ENCODE data around the gene IARS2. TPM values are rescaled to one million over a fixed set of nuclear protein-coding genes. Genes with fewer than 3 reads are reported as not detected.
A peak's percentile ranks its signal among the peaks of the same experiment; 100 is the strongest.
"Not testable (repeated sequence)": the region's sequence is repeated elsewhere in the genome, so short reads cannot be mapped to it uniquely, and the experiment has no call there.

Gene IARS2
- total RNA-seq, 1 experiment from 2014 or later = 106 TPM

GRCh38 chr1:220086261-220086686 lies 7.7 kb upstream of the IARS2 start:
- H3K9me3 ChIP-seq (ENCODE audit: control insufficient read depth, insufficient read depth, low read depth, low read length); POLR2A ChIA-PET; H3K27ac ChIP-seq (ENCODE audit: low read length); H3K4me3 ChIP-seq (ENCODE audit: low read depth in 2 of 2, low read length in 2 of 2); ATAC-seq; H3K4me1 ChIP-seq (ENCODE audit: control insufficient read depth, insufficient read depth, low read length); H3K36me3 ChIP-seq (ENCODE audit: control insufficient read depth, insufficient read depth, low read length); BruUV-seq (replicated peaks); in situ Hi-C loops (cut with HindIII; ENCODE audit: low pct_unique_long_range_greater_than_20kb, low sequenced_read_pairs); DNase-seq (ENCODE audit: low read depth, low spot score); H3K27me3 ChIP-seq (ENCODE audit: control insufficient read depth, insufficient read depth, low read length); intact Hi-C loops (cut with micrococcal nuclease; ENCODE audit: unreplicated experiment): not testable (repeated sequence)
- CTCF ChIA-PET = interaction anchor here (0.6 to 0.7 kb wide), 2 partner anchors 48 to 131 kb away, joined by 3 to 7 read pairs; no protein-coding TSS in a partner anchor
- peak; percentile 77 for TF ChIP-seq CTCF (IDR thresholded peaks at IDR 0.05)

GRCh38 chr1:220089650-220090556 lies 4.0 kb upstream of the IARS2 start, which contains the start of gene BPNT1:
Gene BPNT1 (minus strand): TSS chr1:220089788. CDS start chr1:220079846, 9,942 bp downstream.
- H3K27ac ChIP-seq (ENCODE audit: low read length) = peak within 1 kb of the TSS; percentile 85
- no peaks in the 10 kb centered on the region for H3K27me3 ChIP-seq (ENCODE audit: control insufficient read depth, insufficient read depth, low read length)
- no peaks in the 10 kb centered on the region for H3K4me1 ChIP-seq (ENCODE audit: control insufficient read depth, insufficient read depth, low read length)
- DNase-seq (ENCODE audit: low read depth, low spot score) (peak; percentile 95), ATAC-seq (peak; percentile 85)
- ChIA-PET CTCF (interaction anchor here (0.6 kb wide), 3 partner anchors 43 to 474 kb away, joined by 3 to 14 read pairs (median 3); no protein-coding TSS in a partner anchor), POLR2A (interaction anchor here (0.6 kb wide), 2 partner anchors 103 to 1710 kb away, joined by 7 to 15 read pairs; no protein-coding TSS in a partner anchor)
- no TSS peak for BruUV-seq (replicated peaks)
- TF ChIP-seq POLR2AphosphoS5 (IDR thresholded peaks at IDR 0.05; ENCODE audit: low read depth, low read length) = peak; percentile 80
- TF ChIP-seq TCF7L2 (IDR thresholded peaks at IDR 0.05; ENCODE audit: low read depth, low read length) = no peak
- peak; percentile 87 for TF ChIP-seq SIN3A (IDR thresholded peaks at IDR 0.05; ENCODE audit: borderline replicate concordance, insufficient read depth, low read depth, low read length)
- peak within 1 kb of the TSS; percentile 83 to 85 for H3K4me3 ChIP-seq (ENCODE audit: low read depth in 2 of 2, low read length in 2 of 2)
- intact Hi-C loops (cut with micrococcal nuclease; ENCODE audit: unreplicated experiment) = no loop called here
- H3K9me3 ChIP-seq (ENCODE audit: control insufficient read depth, insufficient read depth, low read depth, low read length) = no peaks in the 10 kb centered on the region
- H3K36me3 ChIP-seq (ENCODE audit: control insufficient read depth, insufficient read depth, low read length) = no peaks in the 10 kb centered on the region; the same call in 1 of the 2 replicates
- in situ Hi-C loops (cut with HindIII; ENCODE audit: low pct_unique_long_range_greater_than_20kb, low sequenced_read_pairs) = no loop called here

GRCh38 chr1:220092694-220093093 lies 1.2 kb upstream of the IARS2 start:
- Histone ChIP-seq H3K27ac (ENCODE audit: low read length) (no peak overlapping the region), H3K9me3 (ENCODE audit: control insufficient read depth, insufficient read depth, low read depth, low read length) (no peaks in the 10 kb centered on the region), H3K36me3 (ENCODE audit: control insufficient read depth, insufficient read depth, low read length) (peaks cover 6% of the 10 kb centered on the region; the same call in 1 of the 2 replicates), H3K27me3 (ENCODE audit: control insufficient read depth, insufficient read depth, low read length) (no peaks in the 10 kb centered on the region), H3K4me3 (ENCODE audit: low read depth in 2 of 2, low read length in 2 of 2) (no peak overlapping the region), H3K4me1 (ENCODE audit: control insufficient read depth, insufficient read depth, low read length) (peaks cover 7% of the 10 kb centered on the region)
- intact Hi-C loops (cut with micrococcal nuclease; ENCODE audit: unreplicated experiment) = no loop called here
- ATAC-seq = no peak
- BruUV-seq (replicated peaks) = no TSS peak
- DNase-seq (ENCODE audit: low read depth, low spot score) = no peak
- in situ Hi-C loops (cut with HindIII; ENCODE audit: low pct_unique_long_range_greater_than_20kb, low sequenced_read_pairs) = no loop called here
- POLR2A ChIA-PET = interaction anchor here (0.6 kb wide), 2 partner anchors 30 to 658 kb away, joined by 3 to 4 read pairs; no protein-coding TSS in a partner anchor
- CTCF ChIA-PET = no interaction called here
- TF ChIP-seq SIN3A (IDR thresholded peaks at IDR 0.05; ENCODE audit: borderline replicate concordance, insufficient read depth, low read depth, low read length) (no peak), CTCF (IDR thresholded peaks at IDR 0.05) (no peak), TCF7L2 (IDR thresholded peaks at IDR 0.05; ENCODE audit: low read depth, low read length) (no peak), POLR2AphosphoS5 (IDR thresholded peaks at IDR 0.05; ENCODE audit: low read depth, low read length) (no peak), REST (IDR thresholded peaks at IDR 0.05; ENCODE audit: insufficient read depth in 1 of 2, low read depth in 2 of 2, low read length in 1 of 2) (no peak)

All from Panc1 (cell line).